NCI-H82 (cell line): Measurements from ENCODE around the gene SUZ12.
"Not testable (repeated sequence)": the region's sequence is repeated elsewhere in the genome, so short reads cannot be mapped to it uniquely, and the experiment has no call there.

ENCODE experiments used
- DNase-seq: peaks from one replicate; lab custom pipeline; 2025; lab: John Stamatoyannopoulos, UW

Gene SUZ12

GRCh38 chr17:32041306-32041875, 104.6 kb downstream of the SUZ12 start:
- not testable (repeated sequence) for DNase-seq

DNA sequence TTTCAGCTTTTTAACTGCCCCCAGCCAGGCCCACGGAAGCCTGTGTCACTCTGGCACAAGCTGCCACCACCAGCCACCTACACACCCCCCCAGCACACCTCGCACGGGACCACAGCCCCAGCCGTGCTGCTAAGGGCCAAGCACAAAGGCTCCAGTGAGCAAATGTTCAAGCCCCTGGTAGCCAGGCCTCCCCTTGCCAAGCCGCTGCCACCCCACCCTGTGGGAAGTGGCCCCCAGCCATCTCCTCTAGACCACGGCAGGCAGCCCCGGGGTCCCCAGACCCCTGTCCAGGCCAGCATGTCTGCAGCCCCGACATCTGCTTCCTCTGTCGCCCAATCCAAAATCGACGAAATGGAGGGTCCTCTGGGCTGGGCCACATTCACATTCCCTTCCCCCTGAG, 105.5 kb downstream of the SUZ12 start:
- DNase-seq, result not testable (repeated sequence)

DNA sequence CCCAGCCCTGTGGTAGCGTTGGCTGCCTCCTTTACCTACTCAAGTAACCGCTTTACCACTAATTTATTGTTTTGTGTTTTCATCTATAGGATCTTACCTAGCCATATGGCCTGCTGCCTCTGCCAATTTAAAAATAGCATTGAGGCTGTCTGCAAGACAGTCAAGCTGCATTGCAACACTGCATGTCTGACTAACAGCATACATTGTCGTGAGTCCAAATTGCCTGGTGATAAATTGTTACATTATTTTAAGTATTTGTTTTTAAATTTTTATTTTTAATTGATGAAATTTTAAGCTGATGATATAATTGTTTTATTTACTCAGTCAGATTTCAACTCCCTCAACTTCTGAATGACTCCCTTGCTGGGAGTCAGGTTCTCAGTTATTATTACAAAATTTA, 108.8 kb downstream of the SUZ12 start:
- DNase-seq, result peak; percentile 16

GRCh38 chr17:32047663-32048062, 110.9 kb downstream of the SUZ12 start:
- not testable (repeated sequence) for DNase-seq
